DND-41 (cell line): Measurements from ENCODE around the gene HEXA.

ENCODE experiments used
- ATAC-seq: fragments of 200-7000 bp; cut with Tn5 transposase; 3 replicates; pipeline ENCODE4 v1.9.1; 2021; ENCODE audit warnings: low read depth; ENCODE audit not compliant: insufficient read depth
- DNase-seq: peaks from one replicate; pipeline ENCODE4 v3.0.0-alpha.2; 2020
- H2AFZ ChIP-seq: 2 replicates; pipeline ENCODE4 v1.6.0; 2012; ENCODE audit warnings: low read depth, low read length
- H3K27ac ChIP-seq: 2 replicates; pipeline ENCODE4 v1.5.1; 2012; ENCODE audit warnings: low read length, inconsistent platforms
- H3K27me3 ChIP-seq: fragments of 200-600 bp; sonication (generic); 2 replicates; pipeline ENCODE4 v1.6.0; 2012; ENCODE audit warnings: low read length, mild to moderate bottlenecking, inconsistent platforms; ENCODE audit not compliant: insufficient read depth, poor library complexity
- H3K36me3 ChIP-seq: 2 replicates; pipeline ENCODE4 v1.5.1; 2012; ENCODE audit warnings: low read length, inconsistent platforms; ENCODE audit not compliant: insufficient read depth
- H3K4me1 ChIP-seq: 2 replicates; pipeline ENCODE4 v1.5.1; 2012; ENCODE audit warnings: mild to moderate bottlenecking, low read length; ENCODE audit not compliant: insufficient read depth
- H3K4me2 ChIP-seq: 2 replicates; pipeline ENCODE4 v1.6.0; 2012; ENCODE audit warnings: mild to moderate bottlenecking, moderate library complexity, low read length, inconsistent platforms; ENCODE audit not compliant: insufficient read depth
- H3K4me3 ChIP-seq, 2 experiments: fragments of 200-600 bp in 1 of 2; shearing (Covaris generic) in 1 of 2; 2 replicates each; pipeline ENCODE4 v1.5.1; 2012 to 2016; ENCODE audit warnings: inconsistent platforms in 2 of 2, low read length in 2 of 2, mild to moderate bottlenecking in 2 of 2, low read depth in 1 of 2, moderate library complexity in 1 of 2
- H3K79me2 ChIP-seq: 2 replicates; pipeline ENCODE4 v1.6.0; 2012; ENCODE audit warnings: low read length, inconsistent platforms; ENCODE audit not compliant: insufficient read depth
- H3K9ac ChIP-seq: 2 replicates; pipeline ENCODE4 v1.6.0; 2012; ENCODE audit warnings: low read depth, mild to moderate bottlenecking, inconsistent platforms, low read length, moderate library complexity
- H3K9me3 ChIP-seq: 2 replicates; pipeline ENCODE4 v1.5.1; 2012; ENCODE audit warnings: low read length, moderate library complexity, mild to moderate bottlenecking, inconsistent platforms; ENCODE audit not compliant: insufficient read depth, severe bottlenecking
- H4K20me1 ChIP-seq: 2 replicates; pipeline ENCODE4 v1.6.0; 2012; ENCODE audit warnings: low read length; ENCODE audit not compliant: insufficient read depth
- CTCF ChIP-seq: IDR thresholded peaks from 2 replicates; pipeline ENCODE4 v1.5.1; 2012; ENCODE audit warnings: borderline replicate concordance, low read length, moderate library complexity, mild to moderate bottlenecking; ENCODE audit not compliant: poor library complexity, severe bottlenecking; ENCODE audit errors: extremely low read depth
- EZH2 ChIP-seq: IDR thresholded peaks from 3 replicates; pipeline ENCODE4 v1.6.1; 2012; ENCODE audit warnings: borderline replicate concordance, low read depth, mild to moderate bottlenecking, moderate library complexity, low read length, inconsistent platforms; ENCODE audit not compliant: severe bottlenecking

HEXA gene

DNA sequence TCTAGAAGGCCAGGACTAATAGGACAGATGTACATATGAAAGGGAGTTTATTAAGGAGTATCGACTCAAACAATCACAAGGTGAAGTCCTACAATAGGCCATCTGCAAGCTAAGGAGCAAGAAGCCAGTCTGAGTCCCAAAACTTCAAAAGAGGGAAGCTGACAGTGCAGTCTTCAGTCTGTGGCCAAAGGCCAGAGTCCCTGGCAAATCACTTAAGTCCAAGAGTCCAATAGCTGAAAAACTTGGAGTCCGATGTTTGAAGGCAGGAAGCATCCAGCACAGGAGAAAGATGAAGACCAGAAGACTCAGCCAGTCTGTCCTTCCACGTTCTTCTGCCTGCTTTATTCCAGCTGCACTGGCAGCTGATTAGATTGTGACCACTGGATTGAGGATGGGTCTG lies 44.8 kb downstream of the HEXA start:
- no peak for DNase-seq
- no peaks in the 10 kb centered on the region for H3K36me3 ChIP-seq
- TF ChIP-seq EZH2, result no peak
- TF ChIP-seq CTCF, result no peak
- H3K4me2 ChIP-seq, result no peak overlapping the region
- H3K79me2 ChIP-seq, result no peaks in the 10 kb centered on the region
- no peak overlapping the region for H3K9ac ChIP-seq
- no peaks in the 10 kb centered on the region for H3K27me3 ChIP-seq
- H2AFZ ChIP-seq, result no peak overlapping the region
- H3K4me1 ChIP-seq, result no peaks in the 10 kb centered on the region
- no peak for ATAC-seq
- no peaks in the 10 kb centered on the region for H4K20me1 ChIP-seq
- no peaks in the 10 kb centered on the region for H3K9me3 ChIP-seq
- no peak overlapping the region for H3K4me3 ChIP-seq
- no peak overlapping the region for H3K27ac ChIP-seq

DNA sequence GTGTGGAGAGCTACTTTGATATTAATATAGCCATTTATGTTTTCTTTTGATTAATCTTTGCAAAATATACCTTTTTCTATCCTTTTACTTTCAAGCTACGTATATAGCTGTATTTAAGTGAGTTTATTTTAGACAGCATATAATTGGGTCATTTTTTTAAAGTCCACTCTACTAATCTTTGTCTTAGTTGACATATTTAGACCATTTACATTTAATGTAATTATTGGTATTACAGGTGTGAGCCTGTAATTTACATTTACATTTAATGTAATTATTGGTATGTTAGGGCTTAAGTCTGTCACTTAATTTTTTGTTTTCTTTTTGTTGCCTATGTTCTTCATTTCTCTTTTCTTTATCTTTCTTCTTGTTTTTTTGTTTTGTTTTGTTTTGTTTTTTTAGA lies 52.1 kb downstream of the HEXA start:
- Histone ChIP-seq H3K79me2 (no peaks in the 10 kb centered on the region), H4K20me1 (no peaks in the 10 kb centered on the region), H2AFZ (no peak overlapping the region), H3K27me3 (no peaks in the 10 kb centered on the region), H3K9me3 (no peaks in the 10 kb centered on the region), H3K36me3 (no peaks in the 10 kb centered on the region), H3K9ac (no peak overlapping the region), H3K4me3 (no peak overlapping the region), H3K4me2 (no peak overlapping the region), H3K4me1 (no peaks in the 10 kb centered on the region), H3K27ac (no peak overlapping the region)
- no peak for DNase-seq
- no peak for TF ChIP-seq CTCF
- no peak for TF ChIP-seq EZH2
- no peak for ATAC-seq

DNA sequence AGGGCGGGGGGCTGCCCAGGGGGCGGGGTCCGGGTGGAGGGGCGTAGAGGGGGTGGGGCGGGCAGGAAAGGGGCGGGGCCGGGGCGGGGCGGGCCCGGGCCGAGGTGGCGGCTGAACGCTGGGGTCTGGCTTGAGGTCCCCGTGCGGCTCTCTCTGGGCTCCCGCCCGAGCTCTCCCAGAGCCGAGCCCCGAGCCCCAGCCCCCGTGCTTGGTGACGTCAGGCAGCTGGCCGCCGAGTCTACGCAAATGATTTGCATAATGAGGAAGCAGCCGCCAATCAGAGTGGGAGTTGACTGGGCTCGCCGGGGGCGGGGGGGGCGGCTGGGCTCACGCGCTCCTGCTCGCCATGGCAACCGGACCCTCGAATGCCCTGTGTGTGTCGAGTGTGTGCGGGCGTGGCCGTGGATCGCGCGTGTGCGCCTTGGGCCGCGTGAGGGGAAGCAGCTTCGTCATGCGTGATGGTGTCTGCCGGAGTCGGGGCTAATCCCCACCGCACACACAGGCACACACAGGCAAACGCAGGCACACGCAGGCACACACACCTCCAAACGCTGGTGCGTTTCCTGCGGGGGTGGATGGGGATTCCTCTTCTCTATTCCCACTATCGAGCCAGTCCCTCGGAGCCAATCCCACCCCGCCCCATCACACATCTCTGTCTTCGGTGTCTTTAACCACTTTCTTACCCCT lies 55.7 kb downstream of the HEXA start, which contains the start of gene CELF6:
Gene CELF6 (minus strand): TSS at position 173 of the 687 bp plus-strand sequence. CDS start 283 bp downstream, outside the sequence.
- H3K4me2 ChIP-seq, result no peak within 1 kb of the TSS
- H3K4me3 ChIP-seq, result no peak within 1 kb of the TSS
- DNase-seq (no peak), ATAC-seq (no peak)
- H3K9me3 ChIP-seq, result no peaks in the 10 kb centered on the region
- H3K36me3 ChIP-seq, result no peaks in the 10 kb centered on the region
- no peak within 1 kb of the TSS for H3K27ac ChIP-seq
- H3K9ac ChIP-seq, result no peak within 1 kb of the TSS
- no peaks in the 10 kb centered on the region for H4K20me1 ChIP-seq
- H3K4me1 ChIP-seq, result no peaks in the 10 kb centered on the region
- no peak for TF ChIP-seq CTCF
- no peak for TF ChIP-seq EZH2
- no peaks in the 10 kb centered on the region for H3K79me2 ChIP-seq
- H3K27me3 ChIP-seq, result no peaks in the 10 kb centered on the region
- H2AFZ ChIP-seq, result no peak within 1 kb of the TSS
